ENCODE measurements around the gene NGB.

DNA sequence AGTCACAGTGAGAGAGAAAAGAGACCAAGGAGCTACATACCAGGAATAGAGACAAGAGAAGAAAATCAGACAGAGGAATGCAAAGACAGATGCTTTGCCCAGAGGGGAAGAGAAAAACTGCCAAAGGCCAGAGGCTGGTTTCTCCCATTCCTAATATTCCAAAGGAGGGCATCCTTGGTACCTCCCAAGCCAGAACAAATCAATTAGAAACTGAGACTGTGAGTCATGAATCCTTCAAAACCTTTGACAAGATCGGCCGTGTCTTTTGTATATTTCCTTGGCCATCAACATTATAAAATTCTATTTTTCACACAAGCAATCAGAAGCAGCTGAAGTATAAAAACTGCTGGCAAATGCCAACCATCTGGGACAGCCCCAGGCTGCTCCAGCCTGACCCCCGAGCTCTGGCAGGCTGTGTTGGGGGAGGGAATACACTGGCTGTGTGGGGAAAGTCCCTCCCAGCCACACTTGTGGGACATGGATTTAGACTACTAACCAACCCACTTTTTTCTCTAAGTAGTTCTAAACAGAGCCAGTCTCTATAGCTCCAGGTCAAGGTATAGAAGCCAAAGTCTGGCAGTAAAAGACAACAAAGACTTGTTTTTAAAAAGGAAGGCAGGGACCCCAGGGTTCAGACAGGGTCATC is 36.0 kb upstream of the NGB start:
- TF ChIP-seq, protein P1, sequence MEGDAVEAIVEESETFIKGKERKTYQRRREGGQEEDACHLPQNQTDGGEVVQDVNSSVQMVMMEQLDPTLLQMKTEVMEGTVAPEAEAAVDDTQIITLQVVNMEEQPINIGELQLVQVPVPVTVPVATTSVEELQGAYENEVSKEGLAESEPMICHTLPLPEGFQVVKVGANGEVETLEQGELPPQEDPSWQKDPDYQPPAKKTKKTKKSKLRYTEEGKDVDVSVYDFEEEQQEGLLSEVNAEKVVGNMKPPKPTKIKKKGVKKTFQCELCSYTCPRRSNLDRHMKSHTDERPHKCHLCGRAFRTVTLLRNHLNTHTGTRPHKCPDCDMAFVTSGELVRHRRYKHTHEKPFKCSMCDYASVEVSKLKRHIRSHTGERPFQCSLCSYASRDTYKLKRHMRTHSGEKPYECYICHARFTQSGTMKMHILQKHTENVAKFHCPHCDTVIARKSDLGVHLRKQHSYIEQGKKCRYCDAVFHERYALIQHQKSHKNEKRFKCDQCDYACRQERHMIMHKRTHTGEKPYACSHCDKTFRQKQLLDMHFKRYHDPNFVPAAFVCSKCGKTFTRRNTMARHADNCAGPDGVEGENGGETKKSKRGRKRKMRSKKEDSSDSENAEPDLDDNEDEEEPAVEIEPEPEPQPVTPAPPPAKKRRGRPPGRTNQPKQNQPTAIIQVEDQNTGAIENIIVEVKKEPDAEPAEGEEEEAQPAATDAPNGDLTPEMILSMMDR (IDR thresholded peaks at IDR 0.05), result no peak
- no peak for TF ChIP-seq POLR2A (IDR thresholded peaks at IDR 0.05)

All from ovary (tissue), 3 donors.